HG03342 (cell line): ENCODE data around the gene TNNC1.

Source experiments
- ATAC-seq: cut with Tn5 transposase; IDR thresholded peaks from one replicate; pipeline ENCODE4 v1.9.1; 2021; ENCODE audit warnings: mild to moderate bottlenecking, moderate library complexity; ENCODE audit not compliant: unreplicated experiment

TNNC1 gene

DNA sequence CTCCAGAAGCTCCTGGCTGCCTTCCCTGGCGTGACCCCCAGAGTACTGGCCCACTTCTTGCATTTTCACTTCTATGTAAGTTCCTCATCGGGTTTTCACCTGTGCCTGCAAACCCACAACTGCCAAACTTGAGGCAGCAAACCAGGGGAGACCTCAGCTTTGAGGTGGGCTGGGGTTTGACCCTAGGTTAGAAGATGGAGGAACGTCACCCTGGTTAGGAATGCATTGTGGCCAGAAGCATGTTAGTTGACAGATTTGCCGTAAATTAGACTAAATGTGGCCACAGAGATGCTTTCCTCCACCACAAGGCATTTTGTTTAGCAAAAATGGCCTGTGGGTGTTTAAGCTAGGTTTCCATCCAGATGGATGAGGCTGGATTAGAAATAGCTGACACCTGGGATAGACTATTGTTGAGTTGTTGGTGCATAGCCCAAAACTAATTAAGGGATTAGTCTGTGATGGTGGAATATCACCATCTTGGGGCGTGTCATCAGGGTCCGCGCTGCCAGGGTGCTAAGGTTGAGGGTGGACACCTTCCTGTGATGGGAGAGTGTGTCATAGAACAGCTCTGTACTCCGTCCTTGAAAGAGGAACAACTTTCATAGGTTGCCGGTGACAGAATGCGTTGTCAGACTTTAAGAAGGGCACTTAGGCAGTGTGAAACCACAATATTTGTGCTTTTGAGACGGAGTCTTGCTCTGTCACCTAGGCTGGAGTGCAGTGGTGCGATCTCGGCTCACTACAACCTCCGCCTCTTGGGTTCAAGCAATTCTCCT lies 5.1 kb upstream of the TNNC1 start:
- ATAC-seq = no peak

DNA sequence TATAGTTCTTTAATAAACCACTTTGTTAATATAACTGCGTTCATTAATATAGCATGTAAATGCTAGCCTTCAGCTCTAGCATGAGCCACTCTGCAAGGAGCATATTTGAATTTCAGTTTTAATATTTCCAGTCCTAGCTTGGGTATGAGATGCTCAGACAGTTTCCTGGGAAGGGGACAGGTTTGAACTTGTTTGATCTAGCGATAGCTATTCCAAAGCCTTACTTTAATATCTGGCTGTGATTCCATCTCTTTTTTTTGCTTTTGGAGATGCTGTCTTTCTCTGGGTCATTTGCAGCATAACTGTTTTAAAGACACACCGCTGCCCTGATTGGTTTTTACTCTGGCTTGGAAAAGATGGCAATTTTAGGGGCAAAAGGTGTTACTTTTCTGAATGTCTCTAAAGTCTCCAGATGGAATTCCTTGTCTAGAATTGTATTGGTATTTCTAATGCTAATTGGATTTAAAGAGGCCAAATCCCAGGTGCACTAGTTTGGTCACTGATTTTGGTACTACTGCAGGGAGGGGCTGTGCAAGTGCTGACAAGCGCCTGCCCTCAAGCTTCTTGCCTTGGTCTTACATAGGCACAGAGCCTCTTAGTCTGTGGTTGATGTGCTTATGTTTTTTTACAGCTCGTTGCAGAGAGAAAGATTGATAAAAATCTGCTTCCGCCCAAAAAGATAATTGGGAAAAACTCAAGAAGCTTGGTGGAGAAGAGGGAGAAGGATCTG lies 4.4 kb upstream of the TNNC1 start:
- no peak for ATAC-seq

DNA sequence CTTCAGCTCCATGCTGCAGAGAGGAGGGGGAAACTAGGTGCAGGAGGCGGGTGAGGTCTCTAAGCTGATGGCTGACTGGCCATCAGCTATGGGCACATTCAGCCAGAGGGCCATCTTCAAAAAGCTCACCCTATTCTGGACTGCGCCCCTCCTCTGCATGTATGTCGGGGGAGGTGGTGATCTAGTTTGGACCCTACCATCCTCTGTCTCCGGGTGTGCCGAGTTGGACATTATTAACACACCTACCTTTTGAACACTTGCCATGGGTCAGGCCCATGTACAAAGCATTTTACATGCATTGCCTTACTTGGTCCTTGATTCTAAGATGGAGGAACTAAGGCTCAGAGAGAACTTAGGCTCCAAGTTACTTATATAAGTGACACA lies 3.0 kb upstream of the TNNC1 start:
- ATAC-seq = no peak

DNA sequence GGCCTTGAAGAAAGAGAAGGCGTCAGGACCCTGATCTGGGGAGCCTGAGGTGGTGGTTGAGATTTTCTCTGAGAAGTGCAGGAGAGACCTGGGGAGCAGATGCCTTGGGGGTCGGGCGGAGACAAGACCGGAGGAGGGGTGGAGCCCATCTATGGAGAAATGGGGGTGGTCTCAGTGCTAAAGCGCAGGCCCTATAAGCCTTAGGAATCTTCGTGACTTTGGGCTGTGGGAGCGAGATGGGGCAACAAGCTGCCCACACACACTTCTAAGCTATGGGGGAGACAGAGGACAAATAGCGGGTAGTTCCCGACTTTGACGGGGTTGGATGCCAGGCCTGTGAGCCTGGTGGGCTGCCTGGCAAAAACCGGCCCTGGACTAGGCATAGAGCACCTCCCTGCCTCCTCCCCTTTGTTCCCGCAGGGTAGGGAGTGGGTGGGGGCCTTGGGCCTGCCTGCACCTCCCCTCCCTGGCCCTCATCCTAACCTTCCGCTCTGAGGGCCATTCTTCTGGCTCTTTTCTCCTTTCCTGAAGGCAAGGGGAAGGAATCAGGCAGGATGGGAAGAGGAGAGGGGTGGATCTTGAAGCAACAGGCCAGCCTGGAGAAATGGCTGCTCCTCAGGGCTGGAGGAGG lies 2.4 kb upstream of the TNNC1 start:
- ATAC-seq = no peak

DNA sequence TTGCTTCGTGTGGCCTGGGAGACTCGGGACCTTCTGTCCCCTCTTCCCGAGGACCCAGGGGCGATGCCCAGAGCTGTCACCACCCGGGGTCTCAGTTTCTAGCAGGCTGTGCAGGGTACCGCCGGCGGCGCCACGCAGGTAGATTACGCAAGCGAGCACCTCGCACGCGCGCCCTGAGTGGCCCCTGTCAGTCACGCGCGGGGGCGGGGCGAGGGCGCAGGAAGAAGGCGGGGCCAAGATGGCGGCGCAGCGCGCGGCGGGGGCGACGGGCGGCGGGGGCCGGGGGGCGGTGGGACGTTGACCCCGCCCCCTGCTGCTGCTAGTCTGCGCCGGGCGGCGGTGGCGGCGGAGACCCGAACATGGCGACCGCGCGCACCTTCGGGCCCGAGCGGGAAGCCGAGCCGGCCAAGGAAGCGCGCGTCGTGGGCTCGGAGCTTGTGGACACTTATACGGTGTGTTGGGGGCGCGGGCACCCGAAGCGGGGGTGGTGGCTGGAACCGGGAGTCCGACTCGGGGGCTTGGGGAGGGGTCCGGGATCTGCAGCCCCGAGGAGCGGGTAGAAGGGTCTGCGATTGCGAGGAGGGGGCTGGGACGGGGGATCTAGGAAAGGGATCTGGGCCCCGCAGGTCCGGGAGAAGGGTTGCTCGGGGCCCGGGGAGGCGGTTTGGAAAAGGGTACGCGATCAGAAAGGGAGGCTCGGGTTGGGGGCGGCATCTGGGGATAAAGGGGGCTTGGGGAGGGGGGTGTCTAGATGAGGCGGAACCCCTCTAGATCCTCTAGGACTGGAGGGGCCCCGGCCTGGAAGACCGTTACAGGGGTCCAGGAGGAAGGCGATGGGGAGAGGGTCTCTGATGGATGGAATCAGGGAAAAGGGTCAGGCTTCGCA lies 1.7 kb upstream of the TNNC1 start, which contains the start of gene NISCH:
Gene NISCH, plus strand, starts transcription at position 322 of the 886 bp plus-strand sequence. Its CDS starts 38 bp downstream, at position 360.
- peak; percentile 81 for ATAC-seq

DNA sequence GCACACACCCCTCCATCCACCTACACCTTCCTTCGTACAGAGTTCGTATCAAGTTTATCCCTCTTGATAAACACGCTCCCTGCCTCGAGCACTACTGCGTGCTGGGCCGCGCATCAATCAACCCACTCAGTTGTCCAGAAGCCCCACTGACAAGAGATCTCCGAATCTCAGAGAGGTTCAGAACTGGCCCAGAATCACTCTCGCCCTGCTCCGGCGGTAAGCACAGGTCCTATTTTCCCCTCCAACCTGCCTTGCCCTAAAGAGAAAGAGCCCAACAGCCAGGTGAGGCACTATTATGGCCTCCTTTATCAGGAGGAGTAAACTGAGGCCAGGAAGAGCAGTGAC lies 1.1 kb upstream of the TNNC1 start:
- peak; percentile 7 for ATAC-seq

DNA sequence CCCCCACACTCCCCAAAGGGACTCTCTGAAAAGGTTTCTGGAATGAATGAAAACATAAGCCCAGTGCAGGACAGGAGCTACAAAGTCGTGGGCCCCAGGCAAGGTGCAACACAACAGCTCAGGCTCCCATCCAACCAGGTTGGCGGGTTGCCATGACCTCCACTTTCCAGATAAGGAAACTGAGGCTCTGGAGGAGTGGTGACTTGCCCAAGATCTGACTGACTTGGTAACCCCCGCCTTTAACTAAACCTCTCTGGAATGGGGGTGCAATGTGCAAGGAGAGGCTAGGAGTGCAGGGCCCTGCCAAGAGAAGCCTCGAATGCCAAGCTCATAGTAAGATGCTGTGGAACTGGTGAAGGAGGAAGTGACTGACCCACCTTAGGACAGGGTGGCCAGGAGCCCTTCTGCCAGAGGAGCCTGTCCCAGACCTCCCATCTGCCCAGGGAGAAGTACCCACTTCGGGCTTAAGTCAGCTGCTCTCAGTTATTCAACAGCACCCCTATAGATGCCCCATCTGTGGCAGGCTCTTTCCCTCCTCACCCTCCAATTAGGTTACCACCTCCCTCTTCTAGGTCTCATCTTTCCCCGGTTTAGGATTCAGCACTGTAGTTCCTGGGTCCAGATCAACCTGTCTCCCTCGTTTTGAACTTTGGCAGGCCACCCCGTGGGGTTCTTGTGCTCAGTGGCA lies 553 bp upstream of the TNNC1 start:
- no peak for ATAC-seq

DNA sequence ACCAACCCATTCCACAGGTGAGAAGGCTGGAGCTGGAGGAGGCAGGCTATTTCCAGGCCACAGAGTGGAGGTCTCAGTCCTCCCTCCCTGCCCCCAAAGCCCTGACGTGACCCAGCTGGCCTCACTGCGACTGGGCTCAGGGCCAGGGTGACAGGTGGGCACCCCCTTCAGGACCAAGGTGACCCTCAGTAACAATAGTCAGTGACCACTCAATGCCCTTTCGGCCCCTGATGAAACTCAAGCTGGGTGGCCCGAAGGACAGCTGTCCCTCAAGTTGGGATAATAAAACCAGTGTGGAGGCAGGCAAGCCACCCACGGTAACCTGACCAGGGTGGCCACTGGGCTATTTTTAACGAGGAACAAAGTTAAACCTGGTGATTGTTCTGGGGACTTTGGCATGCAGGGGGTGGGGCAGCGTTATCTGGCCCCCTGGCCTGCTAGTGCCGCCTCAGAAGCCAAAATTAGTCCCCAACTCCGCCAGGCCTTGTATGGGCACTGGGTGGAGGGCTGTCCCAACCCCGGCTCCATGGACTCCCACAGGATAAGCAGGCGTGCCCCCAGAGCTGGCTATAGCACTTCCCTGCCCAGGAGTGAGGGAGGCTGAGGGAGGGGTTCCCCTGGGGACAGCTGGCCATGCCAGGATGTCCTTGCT lies 1.1 kb downstream of the TNNC1 start:
- no peak for ATAC-seq

DNA sequence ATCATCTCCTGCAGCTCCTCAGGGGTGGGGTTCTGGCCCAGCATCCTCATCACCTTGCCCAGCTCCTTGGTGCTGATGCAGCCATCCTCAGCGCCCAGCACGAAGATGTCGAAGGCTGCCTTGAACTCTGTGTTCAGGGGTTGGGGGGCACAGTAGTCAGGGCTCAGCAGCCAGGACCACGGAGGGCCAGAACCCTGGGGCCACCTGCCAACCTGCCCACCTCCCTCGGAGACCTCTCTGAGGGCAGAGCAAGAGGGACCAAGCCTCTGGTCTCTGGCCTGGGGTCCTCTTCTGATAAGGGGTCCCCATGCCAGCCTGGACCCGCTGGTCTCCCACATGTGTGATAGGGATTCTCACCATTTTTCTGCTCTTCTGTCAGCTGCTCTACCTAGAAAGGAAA lies 1.7 kb downstream of the TNNC1 start:
- ATAC-seq = no peak

DNA sequence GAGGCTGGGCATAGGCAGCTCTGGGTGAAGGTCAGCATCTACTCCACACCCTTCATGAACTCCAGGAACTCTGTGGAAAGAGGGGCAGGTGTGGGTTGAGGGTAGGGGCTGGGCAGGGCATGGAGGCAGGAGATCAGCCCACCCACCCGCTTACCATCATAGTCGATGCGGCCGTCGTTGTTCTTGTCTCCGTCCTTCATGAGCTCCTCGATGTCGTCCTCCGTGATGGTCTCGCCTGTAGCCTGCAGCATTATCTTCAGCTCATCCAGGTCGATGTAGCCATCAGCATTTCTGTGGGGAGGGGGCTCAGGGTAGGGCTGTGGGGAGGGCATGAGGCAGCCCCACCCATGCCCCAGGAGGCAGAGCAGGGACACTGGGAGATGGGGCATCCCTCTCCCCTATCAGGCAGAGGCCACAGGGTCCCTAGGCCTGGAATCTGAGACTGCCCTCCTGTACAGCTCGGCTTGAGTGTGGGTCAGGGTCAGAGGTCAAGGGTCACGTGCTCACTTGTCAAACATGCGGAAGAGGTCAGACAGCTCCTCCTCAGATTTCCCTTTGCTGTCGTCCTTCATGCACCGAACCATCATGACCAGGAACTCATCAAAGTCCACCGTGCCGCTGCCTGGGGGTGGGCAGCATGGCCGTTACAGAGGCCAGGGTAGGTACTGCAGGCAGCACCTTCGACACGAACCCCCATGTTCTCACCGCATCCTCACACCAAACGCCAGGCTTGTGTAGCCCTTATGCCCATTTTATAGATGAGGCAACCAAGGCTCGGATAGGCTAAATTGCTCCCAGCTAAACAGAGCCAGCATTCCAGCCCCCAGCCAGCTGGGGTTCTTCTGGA lies 2.4 kb downstream of the TNNC1 start:
- no peak for ATAC-seq

DNA sequence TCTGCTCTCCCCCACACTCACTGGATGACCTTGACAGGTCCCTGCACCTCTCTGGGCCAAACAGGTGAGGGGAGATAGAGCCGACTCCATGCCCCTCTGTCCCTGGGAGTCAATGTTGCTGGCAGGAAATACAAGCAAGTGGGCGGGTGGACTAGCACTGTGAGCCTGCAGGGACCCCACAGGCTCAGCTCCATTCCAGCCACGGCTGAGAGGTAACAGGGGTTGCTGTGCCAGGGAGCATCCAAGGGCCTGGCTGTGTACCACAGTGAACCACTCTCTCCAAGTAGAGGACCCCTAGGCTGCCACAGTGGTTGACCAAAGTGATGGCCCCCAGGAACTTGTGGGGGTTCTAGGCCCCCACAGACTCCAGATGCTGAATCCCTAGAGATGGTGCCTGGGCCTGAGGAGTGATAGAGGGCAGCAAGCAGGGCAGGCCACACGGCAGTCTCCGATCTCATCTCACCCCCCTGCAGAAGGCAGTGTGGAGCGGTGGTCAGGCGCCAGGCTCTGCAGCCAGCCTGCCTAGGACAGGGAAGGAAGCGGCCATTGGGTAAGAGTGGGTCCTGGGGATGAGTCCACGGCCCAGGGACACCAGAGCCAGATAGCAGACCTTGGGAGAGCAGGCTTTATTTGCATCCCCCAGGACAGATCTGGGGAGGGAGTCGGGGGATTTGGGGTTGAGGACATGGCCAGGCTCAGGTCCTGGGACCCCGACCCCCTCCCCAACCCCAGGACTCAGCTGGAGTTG lies 3.2 kb downstream of the TNNC1 start:
- ATAC-seq = no peak

DNA sequence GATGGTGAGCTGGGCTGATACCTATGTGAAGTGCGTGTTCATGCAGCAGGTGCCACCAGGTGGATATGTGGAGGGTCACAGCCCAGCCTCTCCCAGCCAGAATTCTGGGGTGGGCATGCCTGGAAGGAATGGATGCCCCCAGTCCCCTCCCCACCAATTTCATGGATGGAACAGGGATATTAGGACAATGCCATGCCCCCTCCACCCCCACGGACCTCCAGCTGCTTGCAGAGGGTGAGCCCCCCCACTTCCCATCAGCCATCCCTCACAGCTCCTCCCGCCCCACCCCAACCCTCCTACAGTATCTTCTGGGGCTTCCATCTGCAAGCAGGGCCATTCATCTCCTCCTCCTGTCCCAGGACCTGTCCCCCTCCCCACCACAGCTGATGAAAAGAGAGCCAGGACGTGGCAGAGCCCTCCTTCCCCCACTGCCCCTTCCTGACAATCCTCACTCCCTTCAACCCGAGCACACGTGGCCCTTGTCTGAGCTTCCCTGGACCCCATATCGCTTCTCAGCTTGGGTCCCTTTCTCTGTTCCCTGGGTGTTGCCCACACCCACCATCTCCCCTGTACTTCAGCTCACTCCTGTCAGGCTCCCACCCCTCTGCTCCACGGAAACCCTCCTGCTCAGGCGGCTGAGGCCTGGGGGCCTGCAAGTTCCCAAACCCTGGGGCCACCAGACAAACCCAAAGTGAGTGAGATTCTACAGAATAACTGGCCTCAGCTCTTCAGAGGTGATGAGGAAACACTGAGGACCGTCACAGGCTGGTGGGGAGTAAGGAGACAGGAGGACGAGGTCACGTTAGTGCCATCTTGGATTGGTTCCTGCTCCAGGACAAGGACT lies 6.1 kb downstream of the TNNC1 start:
- ATAC-seq = no peak

DNA sequence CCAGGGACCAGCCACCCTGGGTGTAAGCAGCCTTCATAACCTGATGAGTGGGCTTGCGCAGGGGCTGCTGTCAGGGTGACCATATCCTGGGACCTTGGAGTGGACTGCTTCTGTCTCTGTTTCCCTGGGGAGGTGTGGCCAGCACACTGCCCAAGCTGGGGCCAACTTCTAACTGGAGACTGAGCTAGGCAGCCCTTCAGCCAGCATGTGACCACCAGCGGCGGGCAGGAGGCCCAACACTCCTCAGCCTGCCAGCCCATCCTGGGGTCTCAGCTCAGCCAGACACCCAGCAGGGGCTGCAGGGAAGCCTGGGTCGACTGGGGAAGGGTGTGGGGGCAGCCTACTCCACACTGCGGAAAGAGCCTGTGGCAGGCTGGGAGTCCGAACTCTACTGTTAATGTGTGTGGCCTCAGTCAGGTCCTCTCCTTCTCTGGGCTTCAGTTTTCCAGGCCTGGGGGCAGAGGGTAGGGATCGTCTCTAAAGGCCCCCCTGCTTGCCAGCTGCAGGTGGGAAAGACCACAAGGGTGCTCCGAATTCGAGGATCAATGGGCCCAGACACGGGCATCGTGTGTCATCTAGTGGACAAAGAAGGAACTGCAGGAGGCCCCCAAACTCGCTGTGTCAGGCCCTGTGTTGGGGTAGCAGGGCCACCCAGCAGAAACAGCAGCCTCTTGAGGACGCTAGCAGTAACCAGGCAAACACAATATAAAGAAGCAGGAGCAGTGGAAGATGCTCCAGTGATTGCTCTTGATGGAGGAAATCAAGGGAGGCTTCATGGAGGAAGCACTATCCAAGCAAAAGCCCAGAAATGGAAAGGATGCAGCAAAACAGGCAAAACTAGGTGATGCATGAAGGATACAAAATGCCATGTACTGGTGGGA lies 7.0 kb downstream of the TNNC1 start:
- ATAC-seq = no peak

DNA sequence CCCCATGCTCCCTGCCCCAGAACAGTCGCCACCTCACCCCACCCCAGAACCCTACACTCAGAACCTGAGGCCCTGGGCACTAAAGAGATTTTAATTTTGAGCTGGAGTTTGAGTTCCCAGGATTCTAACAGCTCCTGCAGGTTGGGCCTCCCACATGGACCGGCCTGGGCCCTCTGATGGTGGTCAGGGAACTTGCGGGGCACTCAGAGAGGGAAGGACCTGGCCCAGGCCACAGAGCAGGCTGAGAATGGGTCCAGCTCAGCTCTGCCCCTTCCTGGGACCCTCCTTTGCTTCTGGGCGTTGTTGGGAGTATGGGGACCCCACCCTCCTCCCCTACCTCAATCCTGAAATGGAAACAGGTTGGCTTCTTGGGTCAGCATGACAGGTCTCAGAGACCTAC lies 7.8 kb downstream of the TNNC1 start:
- no peak for ATAC-seq

DNA sequence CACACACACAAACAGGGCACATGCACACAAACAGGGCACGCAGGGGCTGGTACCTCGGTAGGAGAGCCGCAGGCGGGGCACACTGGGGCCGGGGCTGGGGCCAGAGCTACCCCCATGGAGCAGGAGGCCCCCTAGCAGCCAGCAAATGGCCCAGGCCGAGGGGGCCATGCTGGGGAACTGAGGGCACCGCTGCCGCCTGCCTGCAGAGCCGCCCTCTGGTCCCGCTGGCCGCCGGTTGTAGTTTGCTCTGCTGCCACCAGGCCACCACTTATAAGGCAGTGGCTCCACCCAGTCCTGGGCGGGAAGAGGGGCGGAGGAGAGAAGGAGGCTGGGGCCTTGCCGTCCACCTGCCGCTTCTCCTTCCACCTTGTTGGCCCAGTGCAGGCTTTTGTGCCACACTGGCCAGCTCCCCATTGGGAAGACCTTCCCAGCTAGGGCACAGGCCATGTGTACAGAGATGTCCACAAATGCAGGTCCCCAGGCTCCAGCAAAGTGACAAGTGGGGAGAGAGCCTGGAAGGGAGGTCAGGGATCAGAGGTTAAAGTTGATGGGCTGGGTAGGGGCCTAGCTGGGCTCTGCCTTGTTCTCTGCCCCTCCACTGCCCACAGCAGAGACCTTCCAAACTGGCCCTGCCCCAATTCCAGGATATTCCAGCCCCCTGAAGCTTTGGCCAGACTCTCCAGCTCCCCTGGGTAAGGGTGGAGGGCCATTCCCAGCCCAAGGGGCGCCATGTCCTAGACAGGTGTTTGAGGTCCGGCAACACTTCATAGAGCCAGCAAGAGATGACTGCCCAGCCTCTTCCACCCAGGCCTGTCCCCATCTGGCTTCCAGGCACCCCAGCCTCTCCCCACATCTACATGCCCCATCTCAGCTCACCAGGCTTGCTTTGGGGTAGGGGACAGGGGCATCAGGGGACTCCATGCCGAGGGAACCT lies 8.7 kb downstream of the TNNC1 start, which contains the start of gene SEMA3G:
Gene SEMA3G, minus strand, starts transcription at position 244 of the 934 bp plus-strand sequence. Its CDS starts 76 bp downstream, at position 168.
- peak; percentile 86 for ATAC-seq
